ENCODE data around the gene DAB2IP.
A peak's percentile ranks its signal among the peaks of the same experiment; 100 is the strongest.

The DAB2IP gene

GRCh38 chr9:121690316-121690715 lies 38.9 kb downstream of the DAB2IP start:
- H3K27ac ChIP-seq (ENCODE audit: low read depth, low read length): no peak overlapping the region
- H3K27me3 ChIP-seq (ENCODE audit: control insufficient read depth in 1 of 2, insufficient read depth in 2 of 2, low read length in 2 of 2): no peaks in the 10 kb centered on the region
- H3K9me3 ChIP-seq (ENCODE audit: low read length): no peaks in the 10 kb centered on the region
- H3K4me3 ChIP-seq (ENCODE audit: low read depth in 1 of 2, low read length in 2 of 2): no peak overlapping the region
- H3K36me3 ChIP-seq (ENCODE audit: insufficient read depth, low read length): no peaks in the 10 kb centered on the region
- no peak overlapping the region for H3K9ac ChIP-seq (ENCODE audit: low read length)
- H3K4me1 ChIP-seq (ENCODE audit: insufficient read depth, low read length): peaks cover 31% of the 10 kb centered on the region

GRCh38 chr9:121690766-121691165 lies 39.3 kb downstream of the DAB2IP start:
- Histone ChIP-seq H3K4me1 (ENCODE audit: insufficient read depth, low read length) (peaks cover 31% of the 10 kb centered on the region), H3K36me3 (ENCODE audit: insufficient read depth, low read length) (no peaks in the 10 kb centered on the region), H3K9ac (ENCODE audit: low read length) (no peak overlapping the region)

GRCh38 chr9:121691890-121692289 lies 40.5 kb downstream of the DAB2IP start:
- H3K4me3 ChIP-seq (ENCODE audit: low read depth in 1 of 2, low read length in 2 of 2): no peak overlapping the region
- no peaks in the 10 kb centered on the region for H3K9me3 ChIP-seq (ENCODE audit: low read length)
- peaks cover 28% of the 10 kb centered on the region for H3K4me1 ChIP-seq (ENCODE audit: insufficient read depth, low read length)
- H3K9ac ChIP-seq (ENCODE audit: low read length): no peak overlapping the region
- H3K27me3 ChIP-seq (ENCODE audit: control insufficient read depth in 1 of 2, insufficient read depth in 2 of 2, low read length in 2 of 2): no peaks in the 10 kb centered on the region
- no peaks in the 10 kb centered on the region for H3K36me3 ChIP-seq (ENCODE audit: insufficient read depth, low read length)
- H3K27ac ChIP-seq (ENCODE audit: low read depth, low read length): no peak overlapping the region

More at GRCh38 chr9:121690766-121691165, 39.3 kb downstream of the DAB2IP start:
- Histone ChIP-seq H3K9me3 (ENCODE audit: low read length) (no peaks in the 10 kb centered on the region), H3K27me3 (ENCODE audit: control insufficient read depth in 1 of 2, insufficient read depth in 2 of 2, low read length in 2 of 2) (no peaks in the 10 kb centered on the region), H3K4me3 (ENCODE audit: low read depth in 1 of 2, low read length in 2 of 2) (no peak overlapping the region), H3K27ac (ENCODE audit: low read depth, low read length) (peak overlapping the region; percentile 12)

GRCh38 chr9:121692606-121693387 lies 41.4 kb downstream of the DAB2IP start:
- peaks cover 25% of the 10 kb centered on the region for H3K4me1 ChIP-seq (ENCODE audit: insufficient read depth, low read length)
- no peak overlapping the region for H3K4me3 ChIP-seq (ENCODE audit: low read depth in 1 of 2, low read length in 2 of 2)
- no peaks in the 10 kb centered on the region for H3K36me3 ChIP-seq (ENCODE audit: insufficient read depth, low read length)
- H3K27ac ChIP-seq (ENCODE audit: low read depth, low read length): peak overlapping the region; percentile 26
- no peak overlapping the region for H3K9ac ChIP-seq (ENCODE audit: low read length)
- no peaks in the 10 kb centered on the region for H3K27me3 ChIP-seq (ENCODE audit: control insufficient read depth in 1 of 2, insufficient read depth in 2 of 2, low read length in 2 of 2)
- no peaks in the 10 kb centered on the region for H3K9me3 ChIP-seq (ENCODE audit: low read length)

GRCh38 chr9:121693388-121693670 lies 41.9 kb downstream of the DAB2IP start:
- Histone ChIP-seq H3K4me1 (ENCODE audit: insufficient read depth, low read length) (peaks cover 25% of the 10 kb centered on the region), H3K9ac (ENCODE audit: low read length) (no peak overlapping the region), H3K4me3 (ENCODE audit: low read depth in 1 of 2, low read length in 2 of 2) (no peak overlapping the region), H3K27ac (ENCODE audit: low read depth, low read length) (peak overlapping the region; percentile 26), H3K9me3 (ENCODE audit: low read length) (no peaks in the 10 kb centered on the region), H3K27me3 (ENCODE audit: control insufficient read depth in 1 of 2, insufficient read depth in 2 of 2, low read length in 2 of 2) (no peaks in the 10 kb centered on the region), H3K36me3 (ENCODE audit: insufficient read depth, low read length) (no peaks in the 10 kb centered on the region)

- H3K36me3 ChIP-seq (ENCODE audit: insufficient read depth, low read length): no peaks in the 10 kb centered on the region
- H3K4me1 ChIP-seq (ENCODE audit: insufficient read depth, low read length): peaks cover 25% of the 10 kb centered on the region
- H3K27me3 ChIP-seq (ENCODE audit: control insufficient read depth in 1 of 2, insufficient read depth in 2 of 2, low read length in 2 of 2): no peaks in the 10 kb centered on the region
- H3K9ac ChIP-seq (ENCODE audit: low read length): no peak overlapping the region
- H3K9me3 ChIP-seq (ENCODE audit: low read length): no peaks in the 10 kb centered on the region
- H3K4me3 ChIP-seq (ENCODE audit: low read depth in 1 of 2, low read length in 2 of 2): no peak overlapping the region
- H3K27ac ChIP-seq (ENCODE audit: low read depth, low read length): no peak overlapping the region
Observed at GRCh38 chr9:121694001-121694400, 42.6 kb downstream of the DAB2IP start.

GRCh38 chr9:121694600-121694999 lies 43.2 kb downstream of the DAB2IP start:
- H3K9ac ChIP-seq (ENCODE audit: low read length): no peak overlapping the region
- H3K27ac ChIP-seq (ENCODE audit: low read depth, low read length): no peak overlapping the region
- no peak overlapping the region for H3K4me3 ChIP-seq (ENCODE audit: low read depth in 1 of 2, low read length in 2 of 2)
- H3K4me1 ChIP-seq (ENCODE audit: insufficient read depth, low read length): peaks cover 26% of the 10 kb centered on the region
- H3K36me3 ChIP-seq (ENCODE audit: insufficient read depth, low read length): no peaks in the 10 kb centered on the region
- no peaks in the 10 kb centered on the region for H3K27me3 ChIP-seq (ENCODE audit: control insufficient read depth in 1 of 2, insufficient read depth in 2 of 2, low read length in 2 of 2)
- H3K9me3 ChIP-seq (ENCODE audit: low read length): no peaks in the 10 kb centered on the region

GRCh38 chr9:121696930-121697329 lies 45.5 kb downstream of the DAB2IP start:
- H3K27ac ChIP-seq (ENCODE audit: low read depth, low read length): no peak overlapping the region
- no peaks in the 10 kb centered on the region for H3K36me3 ChIP-seq (ENCODE audit: insufficient read depth, low read length)
- H3K27me3 ChIP-seq (ENCODE audit: control insufficient read depth in 1 of 2, insufficient read depth in 2 of 2, low read length in 2 of 2): no peaks in the 10 kb centered on the region
- no peak overlapping the region for H3K4me3 ChIP-seq (ENCODE audit: low read depth in 1 of 2, low read length in 2 of 2)
- no peak overlapping the region for H3K9ac ChIP-seq (ENCODE audit: low read length)
- peaks cover 37% of the 10 kb centered on the region for H3K4me1 ChIP-seq (ENCODE audit: insufficient read depth, low read length)
- H3K9me3 ChIP-seq (ENCODE audit: low read length): no peaks in the 10 kb centered on the region

- Histone ChIP-seq H3K27me3 (ENCODE audit: control insufficient read depth in 1 of 2, insufficient read depth in 2 of 2, low read length in 2 of 2) (no peaks in the 10 kb centered on the region), H3K9ac (ENCODE audit: low read length) (no peak overlapping the region), H3K4me3 (ENCODE audit: low read depth in 1 of 2, low read length in 2 of 2) (peak overlapping the region; percentile 16 to 53), H3K9me3 (ENCODE audit: low read length) (no peaks in the 10 kb centered on the region), H3K4me1 (ENCODE audit: insufficient read depth, low read length) (peaks cover 20% of the 10 kb centered on the region), H3K27ac (ENCODE audit: low read depth, low read length) (peak overlapping the region; percentile 27), H3K36me3 (ENCODE audit: insufficient read depth, low read length) (no peaks in the 10 kb centered on the region)
Observed at GRCh38 chr9:121698627-121699570, 47.5 kb downstream of the DAB2IP start.

- Histone ChIP-seq H3K27ac (ENCODE audit: low read depth, low read length) (peak overlapping the region; percentile 27), H3K4me1 (ENCODE audit: insufficient read depth, low read length) (peaks cover 20% of the 10 kb centered on the region), H3K9ac (ENCODE audit: low read length) (peak overlapping the region; percentile 8), H3K27me3 (ENCODE audit: control insufficient read depth in 1 of 2, insufficient read depth in 2 of 2, low read length in 2 of 2) (no peaks in the 10 kb centered on the region), H3K4me3 (ENCODE audit: low read depth in 1 of 2, low read length in 2 of 2) (peak overlapping the region; percentile 24 to 53), H3K36me3 (ENCODE audit: insufficient read depth, low read length) (no peaks in the 10 kb centered on the region), H3K9me3 (ENCODE audit: low read length) (no peaks in the 10 kb centered on the region)
Observed at GRCh38 chr9:121699571-121700164, 48.2 kb downstream of the DAB2IP start.

GRCh38 chr9:121700165-121700831 lies 48.9 kb downstream of the DAB2IP start:
- peaks cover 20% of the 10 kb centered on the region for H3K4me1 ChIP-seq (ENCODE audit: insufficient read depth, low read length)
- H3K27ac ChIP-seq (ENCODE audit: low read depth, low read length): peak overlapping the region; percentile 40
- H3K36me3 ChIP-seq (ENCODE audit: insufficient read depth, low read length): no peaks in the 10 kb centered on the region
- H3K9me3 ChIP-seq (ENCODE audit: low read length): no peaks in the 10 kb centered on the region
- H3K9ac ChIP-seq (ENCODE audit: low read length): peak overlapping the region; percentile 8
- H3K27me3 ChIP-seq (ENCODE audit: control insufficient read depth in 1 of 2, insufficient read depth in 2 of 2, low read length in 2 of 2): no peaks in the 10 kb centered on the region
- peak overlapping the region in 1 of 2 donors; percentile 53 for H3K4me3 ChIP-seq (ENCODE audit: low read depth in 1 of 2, low read length in 2 of 2)

All from muscle layer of colon (tissue), 2 donors.